Ishikawa (cell line): ENCODE measurements around the gene ENC1.

ENCODE experiments used
- CEBPB ChIP-seq: IDR thresholded peaks from 2 replicates; pipeline ENCODE4 v1.6.1; 2012
- CREB1 ChIP-seq: IDR thresholded peaks from 2 replicates; pipeline ENCODE4 v1.6.1; 2012; ENCODE audit warnings: low read depth
- EP300 ChIP-seq: IDR thresholded peaks from 2 replicates; pipeline ENCODE4 v1.6.1; 2012; ENCODE audit warnings: borderline replicate concordance
- FOXM1 ChIP-seq: IDR thresholded peaks from 2 replicates; pipeline ENCODE4 v1.6.1; 2012; ENCODE audit warnings: low read depth, borderline replicate concordance
- MAX ChIP-seq: IDR thresholded peaks from 2 replicates; pipeline ENCODE4 v1.6.1; 2012
- NFIC ChIP-seq: IDR thresholded peaks from 2 replicates; pipeline ENCODE4 v1.6.1; 2012
- RAD21 ChIP-seq: IDR thresholded peaks from 2 replicates; pipeline ENCODE4 v1.6.1; 2012; ENCODE audit warnings: low read depth
- REST ChIP-seq: IDR thresholded peaks from 2 replicates; pipeline ENCODE4 v1.6.1; 2012; ENCODE audit warnings: low read depth, mild to moderate bottlenecking
- TAF1 ChIP-seq: IDR thresholded peaks from 2 replicates; pipeline ENCODE4 v1.6.1; 2012; ENCODE audit warnings: low read depth, mild to moderate bottlenecking
- TCF12 ChIP-seq: IDR thresholded peaks from 2 replicates; pipeline ENCODE4 v1.6.1; 2012; ENCODE audit warnings: low read depth
- TEAD4 ChIP-seq: IDR thresholded peaks from 2 replicates; pipeline ENCODE4 v1.6.1; 2012
- YY1 ChIP-seq: IDR thresholded peaks from 2 replicates; pipeline ENCODE4 v1.6.1; 2012; ENCODE audit warnings: low read depth
- ZBTB7A ChIP-seq: IDR thresholded peaks from 2 replicates; pipeline ENCODE4 v1.6.1; 2012; ENCODE audit warnings: low read depth
- TF ChIP-seq, protein P1 (sequence below): IDR thresholded peaks from 2 replicates; pipeline ENCODE4 v1.6.1; 2012

DNA sequence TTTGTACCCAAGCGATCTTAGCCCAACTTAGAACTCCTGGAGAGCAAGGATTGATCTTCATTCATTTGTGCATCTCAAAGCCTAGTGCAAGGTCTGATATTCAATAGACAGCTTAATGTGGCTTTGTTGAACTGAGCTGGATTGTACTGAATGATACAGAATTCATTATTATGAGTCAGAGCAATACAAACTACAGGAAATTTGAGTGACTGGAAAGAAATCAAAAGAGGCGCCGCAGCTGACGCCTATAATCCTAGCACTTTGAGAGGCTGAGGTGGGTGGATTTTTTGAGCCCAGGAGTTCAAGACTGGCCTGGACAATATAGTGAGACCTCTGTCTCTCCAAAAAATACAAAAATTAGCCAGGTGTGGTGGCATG lies 58.6 kb downstream of the ENC1 start:
- no peak for TF ChIP-seq NFIC
- TF ChIP-seq FOXM1: no peak
- no peak for TF ChIP-seq MAX
- no peak for TF ChIP-seq EP300
- TF ChIP-seq CEBPB: no peak
- no peak for TF ChIP-seq RAD21
- TF ChIP-seq TCF12: no peak
- TF ChIP-seq CREB1: no peak
- TF ChIP-seq REST: no peak
- no peak for TF ChIP-seq TAF1
- TF ChIP-seq YY1: no peak
- TF ChIP-seq ZBTB7A: no peak
- TF ChIP-seq, protein P1, sequence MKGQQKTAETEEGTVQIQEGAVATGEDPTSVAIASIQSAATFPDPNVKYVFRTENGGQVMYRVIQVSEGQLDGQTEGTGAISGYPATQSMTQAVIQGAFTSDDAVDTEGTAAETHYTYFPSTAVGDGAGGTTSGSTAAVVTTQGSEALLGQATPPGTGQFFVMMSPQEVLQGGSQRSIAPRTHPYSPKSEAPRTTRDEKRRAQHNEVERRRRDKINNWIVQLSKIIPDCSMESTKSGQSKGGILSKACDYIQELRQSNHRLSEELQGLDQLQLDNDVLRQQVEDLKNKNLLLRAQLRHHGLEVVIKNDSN: no peak
- no peak for TF ChIP-seq TEAD4
